ENCODE data around the gene TBL1X.

TBL1X gene

GRCh38 chrX:9464435-9465371, at the start of gene TBL1X:
TBL1X (plus strand) TSS chrX:9465058; CDS start chrX:9653587, 188,529 bp downstream.
- peak; percentile 27 for DNase-seq (ENCODE audit: low read depth, low spot score)
- in situ Hi-C loops (cut with HindIII; ENCODE audit: low sequenced_read_pairs) = no loop called here
- no peak for TF ChIP-seq CTCF (IDR thresholded peaks at IDR 0.05; ENCODE audit: low read depth, low read length)
- H3K4me3 ChIP-seq (ENCODE audit: low read depth, low read length) = peak within 1 kb of the TSS; percentile 63

- in situ Hi-C loops (cut with HindIII; ENCODE audit: low sequenced_read_pairs) = no loop called here
- DNase-seq (ENCODE audit: low read depth, low spot score) = no peak
- no peak for TF ChIP-seq CTCF (IDR thresholded peaks at IDR 0.05; ENCODE audit: low read depth, low read length)
Measured at GRCh38 chrX:9416562-9417348, 48.1 kb upstream of the TBL1X start.

GRCh38 chrX:9418262-9418661, 46.6 kb upstream of the TBL1X start:
- TF ChIP-seq CTCF (IDR thresholded peaks at IDR 0.05; ENCODE audit: low read depth, low read length) = no peak
- H3K4me3 ChIP-seq (ENCODE audit: low read depth, low read length) = no peak overlapping the region
- in situ Hi-C loops (cut with HindIII; ENCODE audit: low sequenced_read_pairs) = no loop called here
- DNase-seq (ENCODE audit: low read depth, low spot score) = no peak

More at GRCh38 chrX:9416562-9417348, 48.1 kb upstream of the TBL1X start:
- H3K4me3 ChIP-seq (ENCODE audit: low read depth, low read length) = no peak overlapping the region

GRCh38 chrX:9420275-9421265, 44.3 kb upstream of the TBL1X start:
- no peak overlapping the region for H3K4me3 ChIP-seq (ENCODE audit: low read depth, low read length)
- no peak for TF ChIP-seq CTCF (IDR thresholded peaks at IDR 0.05; ENCODE audit: low read depth, low read length)
- DNase-seq (ENCODE audit: low read depth, low spot score) = no peak
- in situ Hi-C loops (cut with HindIII; ENCODE audit: low sequenced_read_pairs) = no loop called here

- no peak for TF ChIP-seq CTCF (IDR thresholded peaks at IDR 0.05; ENCODE audit: low read depth, low read length)
- no peak overlapping the region for H3K4me3 ChIP-seq (ENCODE audit: low read depth, low read length)
- no peak for DNase-seq (ENCODE audit: low read depth, low spot score)
- in situ Hi-C loops (cut with HindIII; ENCODE audit: low sequenced_read_pairs) = no loop called here
Measured at GRCh38 chrX:9429767-9430166, 35.1 kb upstream of the TBL1X start.

Data from astrocyte of the spinal cord (primary cell).